ENCODE measurements around the gene ART4. TPM values are rescaled to one million over a fixed set of nuclear protein-coding genes. Genes with fewer than 3 reads are reported as not detected.

Gene ART4
- total RNA-seq, 1 experiment from 2014 or later: 0.57 TPM

DNA sequence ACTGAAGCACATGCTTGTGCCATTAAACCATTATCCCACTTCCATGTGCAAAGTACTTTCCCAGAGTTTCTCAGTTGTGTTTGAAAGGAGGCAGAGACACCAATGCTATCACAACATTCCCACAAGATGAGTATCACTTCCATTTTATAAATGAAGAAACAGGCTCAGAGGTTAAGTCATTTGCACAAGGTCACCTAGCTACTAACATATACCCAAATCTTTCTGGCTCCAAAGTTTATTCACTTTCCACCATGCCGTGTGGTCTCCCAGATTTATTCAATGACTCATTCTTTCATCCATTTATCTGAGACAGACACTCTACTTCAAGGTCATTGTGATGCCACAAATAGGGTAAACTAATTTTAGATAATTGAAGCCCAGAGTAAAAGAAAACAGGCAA, 9.4 kb downstream of the ART4 start:
- no peak for DNase-seq
- intact Hi-C loops (cut with micrococcal nuclease; ENCODE audit: unreplicated experiment): no loop called here

DNA sequence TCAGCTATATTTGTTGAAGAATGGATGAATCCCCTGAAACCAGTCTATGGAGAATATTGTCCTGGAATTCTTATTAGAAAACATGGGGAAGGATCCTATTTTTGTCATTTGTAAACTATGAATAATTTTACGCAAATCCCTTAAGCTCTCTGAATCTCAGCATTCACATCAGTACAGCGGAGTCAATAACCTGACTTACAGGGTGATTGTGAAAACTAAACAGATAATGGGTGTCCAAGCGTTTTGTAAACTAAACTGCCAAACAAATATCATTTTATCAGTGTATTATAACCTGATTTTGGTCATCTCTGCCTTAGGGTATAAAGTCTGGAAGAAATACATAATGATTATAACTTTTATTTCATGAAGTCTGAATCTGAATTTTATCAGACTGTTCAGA, 10.0 kb downstream of the ART4 start:
- H3K27ac Mint-ChIP-seq (ENCODE audit: unreplicated experiment): no peak overlapping the region
- intact Hi-C loops (cut with micrococcal nuclease; ENCODE audit: unreplicated experiment): no loop called here
- POLR2A ChIA-PET: no interaction called here

More for the DNA sequence above, 9.4 kb downstream of the ART4 start:
- ChIA-PET POLR2A (no interaction called here), CTCF (no interaction called here)
- Histone ChIP-seq H3K27me3 (replicated peaks; ENCODE audit: control insufficient read depth, insufficient read depth, low read length) (no peaks in the 10 kb centered on the region), H3K9me3 (no peaks in the 10 kb centered on the region), H3K4me3 (ENCODE audit: low read depth, low read length) (no peak overlapping the region), H3K4me1 (peaks cover 20% of the 10 kb centered on the region), H3K36me3 (ENCODE audit: control insufficient read depth, insufficient read depth, low read length) (no peaks in the 10 kb centered on the region)
- peaks cover 5% of the 10 kb centered on the region for H3K4me1 Mint-ChIP-seq (ENCODE audit: low read depth, unreplicated experiment)
- peaks cover 5% of the 10 kb centered on the region for H3K27me3 Mint-ChIP-seq (ENCODE audit: insufficient read depth, unreplicated experiment)
- peaks cover 15% of the 10 kb centered on the region for H3K9me3 Mint-ChIP-seq (ENCODE audit: unreplicated experiment)
- BruUV-seq (replicated peaks): no TSS peak
- no peak overlapping the region for H3K4me3 Mint-ChIP-seq (ENCODE audit: unreplicated experiment)
- no peak overlapping the region for H3K27ac Mint-ChIP-seq (ENCODE audit: unreplicated experiment)
- no peaks in the 10 kb centered on the region for H3K36me3 Mint-ChIP-seq (ENCODE audit: insufficient read depth, unreplicated experiment)
- TF ChIP-seq, protein P1, sequence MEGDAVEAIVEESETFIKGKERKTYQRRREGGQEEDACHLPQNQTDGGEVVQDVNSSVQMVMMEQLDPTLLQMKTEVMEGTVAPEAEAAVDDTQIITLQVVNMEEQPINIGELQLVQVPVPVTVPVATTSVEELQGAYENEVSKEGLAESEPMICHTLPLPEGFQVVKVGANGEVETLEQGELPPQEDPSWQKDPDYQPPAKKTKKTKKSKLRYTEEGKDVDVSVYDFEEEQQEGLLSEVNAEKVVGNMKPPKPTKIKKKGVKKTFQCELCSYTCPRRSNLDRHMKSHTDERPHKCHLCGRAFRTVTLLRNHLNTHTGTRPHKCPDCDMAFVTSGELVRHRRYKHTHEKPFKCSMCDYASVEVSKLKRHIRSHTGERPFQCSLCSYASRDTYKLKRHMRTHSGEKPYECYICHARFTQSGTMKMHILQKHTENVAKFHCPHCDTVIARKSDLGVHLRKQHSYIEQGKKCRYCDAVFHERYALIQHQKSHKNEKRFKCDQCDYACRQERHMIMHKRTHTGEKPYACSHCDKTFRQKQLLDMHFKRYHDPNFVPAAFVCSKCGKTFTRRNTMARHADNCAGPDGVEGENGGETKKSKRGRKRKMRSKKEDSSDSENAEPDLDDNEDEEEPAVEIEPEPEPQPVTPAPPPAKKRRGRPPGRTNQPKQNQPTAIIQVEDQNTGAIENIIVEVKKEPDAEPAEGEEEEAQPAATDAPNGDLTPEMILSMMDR (IDR thresholded peaks at IDR 0.05; ENCODE audit: insufficient read depth in 1 of 2, low read depth in 1 of 2, low read length in 1 of 2, severe bottlenecking in 1 of 2, unreplicated experiment in 1 of 2): no peak

DNA sequence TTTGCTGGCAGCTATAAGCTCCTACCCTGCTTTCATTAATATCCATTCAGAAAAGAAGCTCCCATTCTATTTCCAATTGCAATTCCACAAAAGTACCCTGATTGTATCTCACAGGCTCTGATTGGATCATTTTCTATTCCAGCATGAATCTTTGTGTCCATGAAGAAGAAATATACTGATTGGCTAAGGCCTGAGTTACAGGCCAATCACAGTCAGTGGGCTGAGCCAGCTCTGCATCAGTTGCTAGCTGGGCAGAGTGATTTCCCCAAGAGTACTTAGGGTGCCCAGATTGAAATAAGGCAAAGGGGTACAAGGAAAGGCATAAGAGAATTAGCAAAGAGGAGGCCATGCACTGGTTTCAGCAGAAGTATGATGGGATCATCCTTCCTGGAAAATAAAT, 14.4 kb downstream of the ART4 start:
- no peaks in the 10 kb centered on the region for H3K36me3 ChIP-seq (ENCODE audit: control insufficient read depth, insufficient read depth, low read length)
- intact Hi-C loops (cut with micrococcal nuclease; ENCODE audit: unreplicated experiment): no loop called here
- TF ChIP-seq, protein P1 (IDR thresholded peaks at IDR 0.05; ENCODE audit: insufficient read depth in 1 of 2, low read depth in 1 of 2, low read length in 1 of 2, severe bottlenecking in 1 of 2, unreplicated experiment in 1 of 2): no peak
- H3K4me1 ChIP-seq: no peaks in the 10 kb centered on the region
- Mint-ChIP-seq H3K36me3 (ENCODE audit: insufficient read depth, unreplicated experiment) (no peaks in the 10 kb centered on the region), H3K27ac (ENCODE audit: unreplicated experiment) (no peak overlapping the region), H3K9me3 (ENCODE audit: unreplicated experiment) (peaks cover 12% of the 10 kb centered on the region), H3K4me3 (ENCODE audit: unreplicated experiment) (no peak overlapping the region), H3K4me1 (ENCODE audit: low read depth, unreplicated experiment) (no peaks in the 10 kb centered on the region), H3K27me3 (ENCODE audit: insufficient read depth, unreplicated experiment) (peaks cover 5% of the 10 kb centered on the region)
- BruUV-seq (replicated peaks): no TSS peak
- ChIA-PET POLR2A (no interaction called here), CTCF (interaction anchor here (1.1 kb wide), 1 partner anchor 18 kb away, joined by 3 read pairs; no protein-coding TSS in a partner anchor)
- no peak overlapping the region for H3K4me3 ChIP-seq (ENCODE audit: low read depth, low read length)
- no peaks in the 10 kb centered on the region for H3K9me3 ChIP-seq
- H3K27me3 ChIP-seq (replicated peaks; ENCODE audit: control insufficient read depth, insufficient read depth, low read length): no peaks in the 10 kb centered on the region
- DNase-seq: no peak

More for the DNA sequence above, 10.0 kb downstream of the ART4 start:
- H3K36me3 Mint-ChIP-seq (ENCODE audit: insufficient read depth, unreplicated experiment): no peaks in the 10 kb centered on the region
- Histone ChIP-seq H3K36me3 (ENCODE audit: control insufficient read depth, insufficient read depth, low read length) (no peaks in the 10 kb centered on the region), H3K27me3 (replicated peaks; ENCODE audit: control insufficient read depth, insufficient read depth, low read length) (no peaks in the 10 kb centered on the region), H3K4me1 (peaks cover 20% of the 10 kb centered on the region), H3K9me3 (no peaks in the 10 kb centered on the region), H3K4me3 (ENCODE audit: low read depth, low read length) (no peak overlapping the region)
- CTCF ChIA-PET: interaction anchor here (0.6 kb wide), 1 partner anchor 118 kb away, joined by 3 read pairs; no protein-coding TSS in a partner anchor
- H3K9me3 Mint-ChIP-seq (ENCODE audit: unreplicated experiment): peaks cover 12% of the 10 kb centered on the region
- no peak overlapping the region for H3K4me3 Mint-ChIP-seq (ENCODE audit: unreplicated experiment)
- TF ChIP-seq, protein P1 (IDR thresholded peaks at IDR 0.05; ENCODE audit: insufficient read depth in 1 of 2, low read depth in 1 of 2, low read length in 1 of 2, severe bottlenecking in 1 of 2, unreplicated experiment in 1 of 2): no peak
- peaks cover 5% of the 10 kb centered on the region for H3K27me3 Mint-ChIP-seq (ENCODE audit: insufficient read depth, unreplicated experiment)
- DNase-seq: no peak
- H3K4me1 Mint-ChIP-seq (ENCODE audit: low read depth, unreplicated experiment): peaks cover 5% of the 10 kb centered on the region
- BruUV-seq (replicated peaks): no TSS peak

Measured in Caco-2 (cell line).